Stimulated activated CD4-positive, alpha-beta T cell treated with anti-CD3 and anti-CD28 coated beads, Interleukin-1b, Interleukin-23, amount 100 ng/mL, for 1 hour (primary cell): ENCODE measurements around the gene RRP12.
"Not testable (repeated sequence)": the region's sequence is repeated elsewhere in the genome, so short reads cannot be mapped to it uniquely, and the experiment has no call there.

Experiments used
- DNase-seq, 2 donors: peaks; one replicate each; pipeline ENCODE4 v3.0.0-alpha.2; 2020; ENCODE audit warnings: low read depth in 2 of 2

RRP12 gene

GRCh38 chr10:97371696-97372095 is 29.4 kb downstream of the RRP12 start:
- no peak for DNase-seq

- DNase-seq: no peak
Observed at GRCh38 chr10:97367126-97367649, 34.0 kb downstream of the RRP12 start.

GRCh38 chr10:97366572-97366971 is 34.6 kb downstream of the RRP12 start:
- DNase-seq: no peak

- no peak for DNase-seq
Observed at GRCh38 chr10:97365761-97366351, 35.3 kb downstream of the RRP12 start.

GRCh38 chr10:97363071-97363470 is 38.1 kb downstream of the RRP12 start:
- no peak for DNase-seq

- no peak for DNase-seq
Observed at GRCh38 chr10:97362310-97363033, 38.7 kb downstream of the RRP12 start.

- DNase-seq: no peak
Observed at GRCh38 chr10:97361537-97361901, 39.6 kb downstream of the RRP12 start.

GRCh38 chr10:97360705-97361536 is 40.2 kb downstream of the RRP12 start:
- DNase-seq: no peak

GRCh38 chr10:97358781-97359180 is 42.4 kb downstream of the RRP12 start:
- DNase-seq: no peak

GRCh38 chr10:97358349-97358748 is 42.8 kb downstream of the RRP12 start:
- no peak for DNase-seq

- DNase-seq: no peak
Observed at GRCh38 chr10:97356918-97357317, 44.2 kb downstream of the RRP12 start.

- no peak for DNase-seq
Observed at GRCh38 chr10:97356318-97356914, 44.7 kb downstream of the RRP12 start.

- DNase-seq: no peak
Observed at GRCh38 chr10:97355571-97355975, 45.6 kb downstream of the RRP12 start.

GRCh38 chr10:97353945-97354344 is 47.2 kb downstream of the RRP12 start:
- no peak for DNase-seq

- DNase-seq: no peak
Observed at GRCh38 chr10:97349752-97350513, 51.2 kb downstream of the RRP12 start.

GRCh38 chr10:97347317-97347716 is 53.8 kb downstream of the RRP12 start:
- DNase-seq: no peak

- DNase-seq: not testable (repeated sequence)
Observed at GRCh38 chr10:97343664-97344063, 57.5 kb downstream of the RRP12 start.

GRCh38 chr10:97341416-97341815 is 59.7 kb downstream of the RRP12 start:
- no peak for DNase-seq

GRCh38 chr10:97338041-97338440 is 63.1 kb downstream of the RRP12 start:
- no peak for DNase-seq

- DNase-seq: no peak
Observed at GRCh38 chr10:97336942-97337831, 64.0 kb downstream of the RRP12 start.
